ENCODE results near the gene WWOX.

Gene WWOX

GRCh38 chr16:78984887-78985464, 885.5 kb downstream of the WWOX start:
- no peak overlapping the region for H3K4me2 ChIP-seq (ENCODE audit: low read depth, low read length)
- H2AFZ ChIP-seq (ENCODE audit: low read length) = no peak overlapping the region
- no peaks in the 10 kb centered on the region for H3K9me3 ChIP-seq (replicated peaks; ENCODE audit: insufficient read depth, low read length)
- no peak overlapping the region for H3K27ac ChIP-seq (ENCODE audit: low read length)
- no peak overlapping the region for H3K4me3 ChIP-seq (ENCODE audit: low read length)
- no peak for TF ChIP-seq EZH2phosphoT487 (IDR thresholded peaks at IDR 0.05; ENCODE audit: low read length)
- no peak for TF ChIP-seq CTCF (IDR thresholded peaks at IDR 0.05; ENCODE audit: low read length)
- TF ChIP-seq EZH2 (optimal IDR thresholded peaks at IDR 0.05; ENCODE audit: low read depth, low read length) = no peak
- no peaks in the 10 kb centered on the region for H3F3A ChIP-seq (ENCODE audit: insufficient read depth, low read length)
- no peaks in the 10 kb centered on the region for H4K20me1 ChIP-seq (ENCODE audit: insufficient read depth, low read length)
- no peaks in the 10 kb centered on the region for H3K27me3 ChIP-seq (replicated peaks; ENCODE audit: insufficient read depth, low read length)
- H3K79me2 ChIP-seq (ENCODE audit: low read length) = no peaks in the 10 kb centered on the region
- no peak overlapping the region for H3K9ac ChIP-seq (ENCODE audit: low read length)
- DNase-seq = no peak
- no peaks in the 10 kb centered on the region for H3K36me3 ChIP-seq (replicated peaks; ENCODE audit: insufficient read depth, low read length)
- no peaks in the 10 kb centered on the region for H3K9me2 ChIP-seq (replicated peaks; ENCODE audit: insufficient read depth, low read length)
- H3K4me1 ChIP-seq (ENCODE audit: low read length) = no peaks in the 10 kb centered on the region

- Histone ChIP-seq H3K27ac (ENCODE audit: low read length) (no peak overlapping the region), H3K4me3 (ENCODE audit: low read length) (no peak overlapping the region), H3K4me1 (ENCODE audit: low read length) (no peaks in the 10 kb centered on the region), H3K9me3 (replicated peaks; ENCODE audit: insufficient read depth, low read length) (no peaks in the 10 kb centered on the region), H3K27me3 (replicated peaks; ENCODE audit: insufficient read depth, low read length) (no peaks in the 10 kb centered on the region), H3F3A (ENCODE audit: insufficient read depth, low read length) (no peaks in the 10 kb centered on the region), H4K20me1 (ENCODE audit: insufficient read depth, low read length) (no peaks in the 10 kb centered on the region), H2AFZ (ENCODE audit: low read length) (no peak overlapping the region), H3K9ac (ENCODE audit: low read length) (no peak overlapping the region), H3K79me2 (ENCODE audit: low read length) (no peaks in the 10 kb centered on the region), H3K36me3 (replicated peaks; ENCODE audit: insufficient read depth, low read length) (no peaks in the 10 kb centered on the region), H3K4me2 (ENCODE audit: low read depth, low read length) (no peak overlapping the region), H3K9me2 (replicated peaks; ENCODE audit: insufficient read depth, low read length) (no peaks in the 10 kb centered on the region)
- DNase-seq = no peak
- no peak for TF ChIP-seq CTCF (IDR thresholded peaks at IDR 0.05; ENCODE audit: low read length)
- no peak for TF ChIP-seq EZH2 (optimal IDR thresholded peaks at IDR 0.05; ENCODE audit: low read depth, low read length)
- no peak for TF ChIP-seq EZH2phosphoT487 (IDR thresholded peaks at IDR 0.05; ENCODE audit: low read length)
These were observed 886.5 kb downstream of the WWOX start for GRCh38 chr16:78985716-78986605.

GRCh38 chr16:78987666-78988065, 888.2 kb downstream of the WWOX start:
- Histone ChIP-seq H3K27ac (ENCODE audit: low read length) (no peak overlapping the region), H3K27me3 (replicated peaks; ENCODE audit: insufficient read depth, low read length) (no peaks in the 10 kb centered on the region), H3K9me2 (replicated peaks; ENCODE audit: insufficient read depth, low read length) (no peaks in the 10 kb centered on the region), H4K20me1 (ENCODE audit: insufficient read depth, low read length) (no peaks in the 10 kb centered on the region), H3K4me1 (ENCODE audit: low read length) (no peaks in the 10 kb centered on the region), H3K79me2 (ENCODE audit: low read length) (no peaks in the 10 kb centered on the region), H3K9me3 (replicated peaks; ENCODE audit: insufficient read depth, low read length) (no peaks in the 10 kb centered on the region), H3K36me3 (replicated peaks; ENCODE audit: insufficient read depth, low read length) (no peaks in the 10 kb centered on the region), H3K4me2 (ENCODE audit: low read depth, low read length) (no peak overlapping the region), H3K9ac (ENCODE audit: low read length) (no peak overlapping the region), H3F3A (ENCODE audit: insufficient read depth, low read length) (no peaks in the 10 kb centered on the region), H2AFZ (ENCODE audit: low read length) (no peak overlapping the region), H3K4me3 (ENCODE audit: low read length) (no peak overlapping the region)
- no peak for DNase-seq
- no peak for TF ChIP-seq EZH2 (optimal IDR thresholded peaks at IDR 0.05; ENCODE audit: low read depth, low read length)
- TF ChIP-seq EZH2phosphoT487 (IDR thresholded peaks at IDR 0.05; ENCODE audit: low read length) = no peak
- no peak for TF ChIP-seq CTCF (IDR thresholded peaks at IDR 0.05; ENCODE audit: low read length)

Measured in MM.1S (cell line).